Stimulated activated CD4-positive, alpha-beta T cell treated with anti-CD3 and anti-CD28 coated beads, TNF-alpha, amount 100 ng/mL, for 1 hour (primary cell): ENCODE measurements around the gene MTCP1.

Experiments
- DNase-seq, 3 donors: peaks; one replicate each; pipeline ENCODE4 v3.0.0-alpha.2; 2020; ENCODE audit warnings: low read depth in 3 of 3, low spot score in 1 of 3

MTCP1 gene

DNA sequence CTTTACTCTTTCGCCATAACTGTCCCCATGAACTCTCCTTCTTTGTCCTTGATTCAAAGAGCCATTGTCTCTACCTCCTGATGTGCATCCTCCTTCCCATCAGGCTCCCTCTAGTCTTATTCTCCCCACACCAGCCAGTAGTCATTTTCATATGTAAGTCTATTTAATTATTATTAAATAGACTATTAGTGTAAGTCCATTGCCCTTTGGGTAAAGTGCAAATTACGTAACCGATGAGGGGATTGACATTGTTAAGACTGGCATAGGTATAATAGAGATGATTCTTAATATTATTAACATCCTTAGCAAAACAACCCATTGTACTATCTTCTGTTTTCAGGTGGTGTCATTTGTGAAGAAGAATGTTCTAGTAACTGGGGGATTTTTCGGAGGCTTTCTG lies 16.7 kb downstream of the MTCP1 start:
- DNase-seq = no peak

- no peak for DNase-seq
Observed at GRCh38 chrX:155053656-155054055, 17.3 kb downstream of the MTCP1 start.

DNA sequence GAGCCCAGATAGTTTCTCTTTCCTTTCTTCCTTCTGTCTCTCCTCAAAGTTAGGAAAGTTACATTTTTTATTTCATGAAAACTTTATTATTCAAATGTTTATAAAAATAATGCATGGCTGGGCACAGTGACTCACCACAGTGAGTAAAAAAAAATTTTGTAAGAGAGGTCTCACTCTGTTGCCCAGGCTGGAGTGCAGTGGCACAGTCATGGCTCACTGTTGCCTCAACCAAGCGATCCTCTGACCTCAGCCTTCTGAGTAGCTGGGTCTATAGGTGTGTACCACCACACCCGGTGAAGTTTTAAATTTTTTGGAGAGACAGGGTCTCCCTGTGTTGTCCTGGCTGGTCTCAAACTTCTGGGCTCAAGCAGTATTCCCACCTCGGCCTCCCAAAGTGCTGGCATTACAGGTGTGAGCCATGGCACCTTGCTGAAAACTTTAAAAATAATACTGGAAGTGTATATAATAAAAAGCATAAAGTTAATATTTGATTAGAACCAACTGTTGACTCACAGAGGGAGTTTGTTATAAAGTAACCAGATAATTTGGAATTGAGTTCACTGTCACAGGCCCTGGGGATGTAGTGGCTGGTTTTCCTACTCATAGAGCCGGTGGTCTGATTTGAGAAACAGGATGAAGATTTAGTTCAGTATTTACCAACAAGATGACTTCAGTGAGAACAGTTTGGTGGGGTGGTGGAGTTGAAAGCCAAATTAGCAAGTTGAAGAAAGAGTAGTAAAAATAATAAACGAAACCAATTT lies 18.0 kb downstream of the MTCP1 start:
- no peak for DNase-seq

- DNase-seq = no peak
Observed at GRCh38 chrX:155048977-155049619, 21.8 kb downstream of the MTCP1 start.

GRCh38 chrX:155046811-155047528 lies 24.0 kb downstream of the MTCP1 start:
- DNase-seq = no peak

DNA sequence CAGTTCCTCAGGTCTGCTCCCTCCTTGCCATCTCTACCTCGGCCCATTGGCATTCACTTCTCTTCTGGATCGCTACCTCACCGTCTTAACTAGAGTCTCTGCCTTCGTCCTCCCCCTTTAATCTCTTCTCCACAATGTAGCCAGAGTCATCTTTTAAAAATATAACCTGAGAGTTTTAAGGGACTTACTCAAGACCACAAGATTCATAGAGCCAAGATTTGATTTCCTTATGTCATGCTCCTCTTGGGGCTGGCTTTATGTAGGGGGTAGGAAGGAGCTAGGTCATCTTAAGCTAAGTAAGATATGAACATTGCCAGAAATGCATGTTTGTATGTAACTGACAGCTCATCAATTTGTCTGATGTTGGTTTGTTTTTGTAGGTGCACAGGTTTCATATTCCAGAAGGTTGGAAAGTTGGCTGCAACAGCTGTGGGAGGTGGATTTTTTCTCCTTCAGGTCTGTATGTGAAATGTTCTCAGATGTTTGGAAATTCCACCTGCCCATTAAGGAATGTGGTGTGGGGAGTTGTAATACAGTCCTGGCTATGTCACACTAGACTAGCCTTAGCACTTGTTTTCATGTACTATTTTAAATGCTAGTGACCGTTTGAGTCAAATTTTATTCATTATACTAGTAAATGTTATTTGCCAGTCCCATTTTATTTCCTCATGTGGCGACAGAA lies 24.7 kb downstream of the MTCP1 start:
- DNase-seq = no peak

GRCh38 chrX:155035688-155036087 lies 35.2 kb downstream of the MTCP1 start:
- no peak for DNase-seq

GRCh38 chrX:155031657-155032056 lies 39.3 kb downstream of the MTCP1 start:
- DNase-seq = no peak

GRCh38 chrX:155028877-155029291 lies 42.1 kb downstream of the MTCP1 start:
- DNase-seq = no peak

- DNase-seq = no peak
Observed at GRCh38 chrX:155028129-155028528, 42.8 kb downstream of the MTCP1 start.

DNA sequence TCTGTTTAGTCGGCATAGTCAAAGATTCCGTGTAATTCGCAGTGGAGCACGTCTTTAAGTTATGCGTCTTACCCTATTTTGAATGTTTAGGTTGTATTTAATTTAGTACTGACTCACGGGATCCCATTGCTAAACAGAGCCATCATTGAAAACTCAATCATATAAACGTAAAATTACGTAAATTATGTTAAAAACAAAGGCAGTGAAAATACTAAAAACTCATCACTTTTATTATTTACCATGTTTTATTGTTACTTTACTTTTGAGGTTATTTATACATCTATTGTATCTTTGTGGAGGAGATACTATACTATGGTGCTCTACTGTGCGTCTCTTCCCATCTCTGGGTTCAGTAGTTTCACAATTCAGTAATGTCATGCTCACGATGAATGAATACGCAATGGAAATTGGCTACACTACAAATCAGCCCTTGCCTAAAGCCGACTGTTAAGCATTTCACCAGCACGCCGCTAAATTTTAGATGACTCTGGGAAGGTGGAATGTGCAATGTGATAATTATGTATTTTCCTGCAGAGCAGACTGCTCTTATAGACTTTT lies 43.3 kb downstream of the MTCP1 start:
- no peak for DNase-seq

DNA sequence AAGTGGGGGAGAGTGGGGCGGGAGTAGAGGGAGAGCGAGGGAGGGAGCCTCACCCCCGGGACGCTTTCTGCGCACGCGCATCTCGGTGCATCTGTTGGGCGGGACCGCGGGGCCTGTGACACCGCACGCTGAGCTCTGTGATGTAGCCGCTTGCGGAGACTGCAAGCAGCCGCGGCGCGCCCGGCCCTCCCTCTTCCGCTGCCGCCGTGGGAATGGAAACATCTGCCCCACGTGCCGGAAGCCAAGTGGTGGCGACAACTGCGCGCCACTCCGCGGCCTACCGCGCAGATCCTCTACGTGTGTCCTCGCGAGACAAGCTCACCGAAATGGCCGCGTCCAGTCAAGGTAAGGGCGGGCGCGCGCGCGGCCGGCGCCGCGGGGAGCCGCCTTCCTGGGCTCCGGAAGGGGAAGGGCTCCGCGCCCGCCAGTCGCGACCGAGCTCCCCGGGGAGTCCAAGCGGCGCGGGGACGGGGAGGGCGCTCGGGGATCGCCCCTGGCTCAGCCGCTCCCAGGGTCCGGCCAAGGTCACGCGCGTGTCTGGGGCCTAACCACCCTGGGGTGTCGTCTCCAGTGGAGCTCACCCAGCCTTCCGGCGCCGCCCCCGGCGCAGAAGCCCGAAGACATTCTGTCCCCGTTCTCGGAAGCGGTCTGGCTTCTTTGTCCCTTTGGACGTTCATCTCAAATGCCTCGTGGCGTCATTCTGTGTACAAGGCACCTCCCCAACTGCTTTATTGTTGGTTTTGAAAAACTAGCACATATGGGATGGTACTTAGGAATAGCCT lies 44.0 kb downstream of the MTCP1 start, which contains the start of gene FUNDC2:
Gene FUNDC2, plus strand, starts transcription at position 118 of the 782 bp plus-strand sequence. Its CDS starts 95 bp downstream, at position 213.
- DNase-seq = peak; percentile 76 to 88 (median 87)

GRCh38 chrX:155026420-155026726 lies 44.6 kb downstream of the MTCP1 start:
- no peak for DNase-seq

DNA sequence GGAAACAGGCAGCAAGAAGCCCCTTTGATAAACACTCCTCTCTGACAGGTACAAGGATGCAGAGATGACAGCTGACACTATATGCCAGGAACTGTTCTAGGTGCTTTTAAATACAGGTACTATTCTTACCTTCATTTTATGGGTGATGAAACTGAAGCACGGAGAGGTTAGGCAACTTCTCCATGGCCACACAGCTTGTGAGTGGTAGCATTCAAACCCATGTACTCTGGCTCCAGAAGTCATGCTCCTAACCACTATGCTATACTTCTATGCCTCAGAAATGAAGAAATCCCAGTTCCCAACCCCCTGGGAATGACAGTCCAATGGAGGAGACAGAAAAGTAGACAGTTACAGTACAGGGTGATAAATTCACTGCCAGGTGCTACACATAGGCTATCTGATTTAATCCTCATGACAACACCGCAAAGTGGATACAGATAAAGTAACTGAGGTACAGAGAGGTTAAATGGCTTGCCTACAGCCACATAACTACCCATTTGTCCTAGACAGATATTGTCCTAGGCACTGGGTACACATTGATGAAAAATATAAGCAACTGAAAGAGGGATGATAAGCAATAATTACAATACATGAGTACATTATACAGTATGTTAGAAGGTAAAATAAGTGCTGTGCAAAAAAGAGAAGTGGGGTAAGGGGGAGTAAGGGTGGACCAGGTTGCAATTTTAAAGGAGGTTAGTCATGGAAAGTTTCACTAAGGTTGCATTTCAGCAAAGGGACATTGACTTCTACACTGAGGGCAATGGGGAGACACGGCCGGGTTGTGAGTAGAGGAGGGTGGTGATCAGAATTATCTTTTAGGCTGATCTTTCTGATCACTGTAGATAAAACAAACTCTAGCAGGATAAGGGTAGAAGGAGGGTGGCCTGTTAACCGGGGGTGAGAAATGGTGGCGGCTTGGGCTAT lies 46.8 kb downstream of the MTCP1 start:
- DNase-seq = no peak

- no peak for DNase-seq
Observed at GRCh38 chrX:155022585-155022984, 48.4 kb downstream of the MTCP1 start, which contains the start of gene F8. Gene F8 (minus strand): TSS chrX:155022723. CDS start chrX:155022552, 171 bp downstream.

DNA sequence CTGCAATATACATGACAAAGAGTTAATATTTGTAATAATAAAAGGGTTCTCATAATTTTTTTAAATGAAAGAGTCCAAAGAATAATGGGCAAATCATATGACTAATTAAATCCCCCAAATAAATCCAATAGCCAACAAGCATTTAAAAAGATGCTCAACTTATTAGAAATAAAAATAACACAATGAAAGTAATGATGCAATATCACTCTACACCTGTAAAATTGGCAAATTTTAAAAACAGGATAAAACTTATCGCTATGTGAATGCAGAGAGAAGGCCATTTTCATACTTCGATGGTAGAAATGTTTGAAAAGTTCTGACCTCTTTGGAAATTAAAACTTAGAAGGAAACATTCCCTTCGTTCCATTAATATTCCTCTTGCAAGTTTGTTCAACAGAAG lies 50.3 kb downstream of the MTCP1 start:
- DNase-seq = no peak
